HG03520 (cell line): ENCODE data around the gene ACTR6.
"Not testable (repeated sequence)": the region's sequence is repeated elsewhere in the genome, so short reads cannot be mapped to it uniquely, and the experiment has no call there.

Source experiments
- ATAC-seq: cut with Tn5 transposase; IDR thresholded peaks from one replicate; pipeline ENCODE4 v1.9.1; 2021; ENCODE audit warnings: mild to moderate bottlenecking, moderate library complexity; ENCODE audit not compliant: unreplicated experiment

ACTR6 gene

GRCh38 chr12:100219328-100220109 lies 18.9 kb downstream of the ACTR6 start:
- ATAC-seq, result no peak

GRCh38 chr12:100221523-100221922 lies 20.9 kb downstream of the ACTR6 start:
- no peak for ATAC-seq

GRCh38 chr12:100222173-100222572 lies 21.6 kb downstream of the ACTR6 start:
- not testable (repeated sequence) for ATAC-seq

GRCh38 chr12:100225491-100225890 lies 24.9 kb downstream of the ACTR6 start:
- no peak for ATAC-seq

GRCh38 chr12:100229036-100229635 lies 28.5 kb downstream of the ACTR6 start:
- no peak for ATAC-seq

GRCh38 chr12:100229876-100230275 lies 29.3 kb downstream of the ACTR6 start:
- no peak for ATAC-seq

GRCh38 chr12:100231873-100232272 lies 31.3 kb downstream of the ACTR6 start:
- ATAC-seq, result not testable (repeated sequence)

- no peak for ATAC-seq
Measured at GRCh38 chr12:100234166-100234565, 33.6 kb downstream of the ACTR6 start.

GRCh38 chr12:100234591-100235304 lies 34.1 kb downstream of the ACTR6 start:
- peak; percentile 55 for ATAC-seq

GRCh38 chr12:100238801-100239200 lies 38.2 kb downstream of the ACTR6 start:
- ATAC-seq, result no peak

- ATAC-seq, result no peak
Measured at GRCh38 chr12:100239589-100239988, 39.0 kb downstream of the ACTR6 start.

GRCh38 chr12:100243137-100243536 lies 42.5 kb downstream of the ACTR6 start:
- ATAC-seq, result no peak

- no peak for ATAC-seq
Measured at GRCh38 chr12:100247765-100248164, 47.1 kb downstream of the ACTR6 start.

- no peak for ATAC-seq
Measured at GRCh38 chr12:100248886-100249285, 48.3 kb downstream of the ACTR6 start.

GRCh38 chr12:100249941-100250340 lies 49.3 kb downstream of the ACTR6 start:
- no peak for ATAC-seq

GRCh38 chr12:100251917-100252316 lies 51.3 kb downstream of the ACTR6 start:
- no peak for ATAC-seq

- no peak for ATAC-seq
Measured at GRCh38 chr12:100253437-100253836, 52.8 kb downstream of the ACTR6 start.

- no peak for ATAC-seq
Measured at GRCh38 chr12:100254876-100255275, 54.3 kb downstream of the ACTR6 start.

- no peak for ATAC-seq
Measured at GRCh38 chr12:100258127-100258526, 57.5 kb downstream of the ACTR6 start.

- ATAC-seq, result no peak
Measured at GRCh38 chr12:100263131-100263530, 62.5 kb downstream of the ACTR6 start.

- not testable (repeated sequence) for ATAC-seq
Measured at GRCh38 chr12:100265107-100265506, 64.5 kb downstream of the ACTR6 start.
